GM23248 (cell line): ENCODE measurements around the gene CLDN8.

Experiments used
- EZH2 ChIP-seq: fragments of 200-600 bp; sonication (generic); IDR thresholded peaks from 2 replicates; pipeline ENCODE4 v1.6.1; 2018; ENCODE audit warnings: antibody characterized with exemption, mild to moderate bottlenecking; ENCODE audit not compliant: insufficient read depth, poor library complexity, severe bottlenecking
- EZH2phosphoT487 ChIP-seq: fragments of 200-600 bp; sonication (generic); IDR thresholded peaks from 2 replicates; pipeline ENCODE4 v1.6.1; 2018; ENCODE audit warnings: antibody characterized with exemption, moderate library complexity, mild to moderate bottlenecking, low read depth; ENCODE audit not compliant: insufficient read depth

DNA sequence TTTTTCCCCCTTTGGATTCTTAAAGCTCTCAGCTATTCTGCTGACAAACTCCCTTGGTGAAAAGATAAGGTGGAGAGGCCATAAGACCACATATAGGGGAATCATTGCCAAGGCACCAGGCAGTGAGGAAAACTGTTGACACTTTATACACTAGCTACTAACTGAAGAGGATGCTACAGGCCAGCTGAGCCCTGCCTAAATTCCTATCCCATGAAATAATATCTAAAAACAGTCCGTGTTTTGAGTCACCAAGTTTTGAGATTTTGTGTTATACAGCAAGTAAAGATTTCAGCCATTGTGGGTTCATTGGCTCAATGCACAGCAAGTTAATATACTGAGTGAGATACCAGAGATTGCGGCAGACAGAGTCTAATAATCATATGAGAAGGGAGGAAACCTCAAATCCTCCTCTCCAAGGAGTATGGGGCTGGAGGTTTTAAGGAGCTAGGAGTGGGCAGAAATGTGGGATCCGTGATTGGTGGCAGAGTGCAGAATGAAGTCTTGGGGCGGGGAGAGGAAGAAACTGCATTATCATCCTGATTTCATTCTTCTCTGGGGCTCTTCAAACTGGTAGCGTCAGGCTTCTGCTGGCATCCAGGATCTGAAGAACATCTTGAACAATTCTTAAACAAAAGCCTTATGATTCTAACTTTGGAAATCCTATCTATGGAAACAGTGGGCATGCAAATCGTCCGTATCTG, 9.2 kb downstream of the CLDN8 start:
- no peak for TF ChIP-seq EZH2phosphoT487
- TF ChIP-seq EZH2, result no peak
